Measurements from ENCODE around the gene DLX4.

Gene DLX4

DNA sequence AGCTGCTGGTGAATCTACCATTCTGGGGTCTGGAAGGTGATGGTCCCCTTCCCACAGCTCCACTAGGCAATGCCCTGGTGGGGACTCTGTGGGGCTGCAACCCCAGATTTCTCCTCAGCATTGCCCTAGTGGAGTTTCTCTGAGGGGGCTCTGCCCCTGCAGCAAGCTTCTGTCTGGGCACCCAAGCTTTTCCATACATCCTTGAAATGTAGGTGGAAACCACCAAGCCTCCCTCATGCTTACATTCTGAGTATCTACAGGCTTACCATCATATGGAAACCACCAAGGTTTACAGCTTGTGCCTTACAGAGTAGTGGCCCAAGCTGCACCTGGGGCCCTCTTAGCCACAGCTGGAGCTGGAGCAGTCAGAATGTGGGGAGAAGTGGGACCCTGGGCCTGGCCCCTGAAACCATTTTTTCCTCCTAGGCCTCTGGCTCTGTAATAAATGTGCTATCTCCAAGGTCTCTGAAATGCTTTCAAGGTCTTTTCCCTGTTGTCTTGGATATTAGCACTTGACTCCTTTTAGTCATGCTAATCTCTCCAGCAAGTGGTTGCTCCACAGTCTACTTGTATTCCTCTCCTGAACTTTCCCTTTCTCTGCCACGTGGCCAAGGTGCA lies 45.6 kb downstream of the DLX4 start:
- no peak for DNase-seq

GRCh38 chr17:50015146-50015545 lies 46.2 kb downstream of the DLX4 start:
- DNase-seq, result no peak

GRCh38 chr17:50018909-50019308 lies 49.9 kb downstream of the DLX4 start:
- peak; percentile 9 for DNase-seq

GRCh38 chr17:50020841-50021599 lies 52.0 kb downstream of the DLX4 start:
- peak; percentile 17 for DNase-seq

DNA sequence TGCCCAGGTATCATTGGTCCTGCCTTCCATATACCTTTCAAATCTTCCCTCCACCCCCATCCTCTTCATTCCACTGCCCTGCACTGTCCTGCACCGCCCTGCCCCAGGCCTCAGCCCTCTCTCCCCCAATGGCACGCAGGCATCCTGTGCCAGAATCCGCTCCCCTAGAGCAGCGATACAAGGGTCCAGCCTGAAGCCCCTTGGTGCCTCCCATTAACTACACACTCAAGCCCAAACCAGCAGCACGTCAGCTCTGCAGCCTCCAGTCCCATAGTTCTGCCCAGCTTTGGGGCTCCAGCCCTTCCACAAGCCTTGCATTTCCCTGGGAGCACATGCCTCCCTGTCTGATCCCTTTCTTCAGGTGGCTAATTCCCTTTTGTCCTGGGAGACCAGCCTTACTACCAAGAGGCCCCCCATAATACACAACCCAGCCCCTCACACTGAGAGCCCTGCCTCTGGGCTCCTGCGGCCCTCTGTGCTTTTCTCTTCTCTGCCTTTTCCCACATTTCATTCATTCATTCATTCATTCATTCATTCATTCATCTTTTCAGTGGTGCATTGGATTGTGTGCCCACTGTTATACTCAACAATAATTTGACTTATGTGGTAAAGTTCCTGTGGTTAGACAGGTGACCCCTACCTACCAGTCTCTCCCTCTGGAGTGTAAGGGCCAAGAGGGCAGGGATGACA lies 52.8 kb downstream of the DLX4 start:
- no peak for DNase-seq

GRCh38 chr17:50022463-50023130 lies 53.6 kb downstream of the DLX4 start:
- no peak for DNase-seq

GRCh38 chr17:50023520-50023919 lies 54.5 kb downstream of the DLX4 start:
- DNase-seq, result no peak

Measured in fibroblast of skin of abdomen (primary cell).